Measurements from ENCODE around the gene UTRN. TPM values are rescaled to one million over a fixed set of nuclear protein-coding genes. Genes with fewer than 3 reads are reported as not detected.

Gene UTRN
- polyA plus RNA-seq, 1 donor: 50.8 TPM

- peak overlapping the region; percentile 90 for H3K4me3 ChIP-seq (ENCODE audit: low read length)
- H3K4me1 ChIP-seq (ENCODE audit: control insufficient read depth, insufficient read depth, low read length): peaks cover 3% of the 10 kb centered on the region
- DNase-seq: no peak
- H3K27ac ChIP-seq (ENCODE audit: low read length): peak overlapping the region; percentile 84
- no peaks in the 10 kb centered on the region for H3K36me3 ChIP-seq (ENCODE audit: control insufficient read depth, insufficient read depth, low read length)
- H3K27me3 ChIP-seq (ENCODE audit: control insufficient read depth, insufficient read depth, low read length): no peaks in the 10 kb centered on the region
- no peaks in the 10 kb centered on the region for H3K9me3 ChIP-seq (ENCODE audit: control insufficient read depth, low read depth, low read length)
- WGBS (ENCODE audit: insufficient coverage, low lambda C conversion rate): 8% methylated on average over 5 of the region's 13 CpGs
Measured at GRCh38 chr6:144283646-144284477, 1.3 kb upstream of the UTRN start.

- WGBS (ENCODE audit: insufficient coverage, low lambda C conversion rate): 0% methylated on average over 2 of the region's 7 CpGs
- peaks cover 3% of the 10 kb centered on the region for H3K4me1 ChIP-seq (ENCODE audit: control insufficient read depth, insufficient read depth, low read length)
- no peak for DNase-seq
- H3K27ac ChIP-seq (ENCODE audit: low read length): peak overlapping the region; percentile 84
- no peaks in the 10 kb centered on the region for H3K9me3 ChIP-seq (ENCODE audit: control insufficient read depth, low read depth, low read length)
- H3K27me3 ChIP-seq (ENCODE audit: control insufficient read depth, insufficient read depth, low read length): no peaks in the 10 kb centered on the region
- H3K36me3 ChIP-seq (ENCODE audit: control insufficient read depth, insufficient read depth, low read length): no peaks in the 10 kb centered on the region
- H3K4me3 ChIP-seq (ENCODE audit: low read length): peak overlapping the region; percentile 90
Measured at GRCh38 chr6:144284478-144284782, 705 bp upstream of the UTRN start.

- H3K4me1 ChIP-seq (ENCODE audit: control insufficient read depth, insufficient read depth, low read length): peaks cover 3% of the 10 kb centered on the region
- WGBS (ENCODE audit: insufficient coverage, low lambda C conversion rate): 3% methylated on average over 4 of the region's 15 CpGs
Measured at GRCh38 chr6:144285548-144285797, 338 bp downstream of the UTRN start.

GRCh38 chr6:144285798-144286502, 815 bp downstream of the UTRN start:
- H3K36me3 ChIP-seq (ENCODE audit: control insufficient read depth, insufficient read depth, low read length): no peaks in the 10 kb centered on the region
- no peaks in the 10 kb centered on the region for H3K9me3 ChIP-seq (ENCODE audit: control insufficient read depth, low read depth, low read length)
- H3K27ac ChIP-seq (ENCODE audit: low read length): peak overlapping the region; percentile 84
- peak; percentile 45 to 74 for DNase-seq
- peak overlapping the region; percentile 90 for H3K4me3 ChIP-seq (ENCODE audit: low read length)
- no CpG with 5 or more reads among the region's 51 CpGs for WGBS (ENCODE audit: insufficient coverage, low lambda C conversion rate)
- H3K27me3 ChIP-seq (ENCODE audit: control insufficient read depth, insufficient read depth, low read length): no peaks in the 10 kb centered on the region
- H3K4me1 ChIP-seq (ENCODE audit: control insufficient read depth, insufficient read depth, low read length): peaks cover 3% of the 10 kb centered on the region

More at GRCh38 chr6:144285548-144285797, 338 bp downstream of the UTRN start:
- peak overlapping the region; percentile 90 for H3K4me3 ChIP-seq (ENCODE audit: low read length)
- no peaks in the 10 kb centered on the region for H3K36me3 ChIP-seq (ENCODE audit: control insufficient read depth, insufficient read depth, low read length)
- no peaks in the 10 kb centered on the region for H3K9me3 ChIP-seq (ENCODE audit: control insufficient read depth, low read depth, low read length)
- no peak for DNase-seq
- H3K27ac ChIP-seq (ENCODE audit: low read length): peak overlapping the region; percentile 84
- no peaks in the 10 kb centered on the region for H3K27me3 ChIP-seq (ENCODE audit: control insufficient read depth, insufficient read depth, low read length)

GRCh38 chr6:144286503-144287393, 1.6 kb downstream of the UTRN start:
- DNase-seq: peak; percentile 50 to 70
- peak overlapping the region; percentile 84 for H3K27ac ChIP-seq (ENCODE audit: low read length)
- no peaks in the 10 kb centered on the region for H3K36me3 ChIP-seq (ENCODE audit: control insufficient read depth, insufficient read depth, low read length)
- no peaks in the 10 kb centered on the region for H3K9me3 ChIP-seq (ENCODE audit: control insufficient read depth, low read depth, low read length)
- no peaks in the 10 kb centered on the region for H3K27me3 ChIP-seq (ENCODE audit: control insufficient read depth, insufficient read depth, low read length)
- peaks cover 3% of the 10 kb centered on the region for H3K4me1 ChIP-seq (ENCODE audit: control insufficient read depth, insufficient read depth, low read length)
- whole genome bisulfite sequencing (ENCODE audit: insufficient coverage, low lambda C conversion rate): 0% methylated on average over 2 of the region's 53 CpGs
- peak overlapping the region; percentile 90 for H3K4me3 ChIP-seq (ENCODE audit: low read length)

DNA sequence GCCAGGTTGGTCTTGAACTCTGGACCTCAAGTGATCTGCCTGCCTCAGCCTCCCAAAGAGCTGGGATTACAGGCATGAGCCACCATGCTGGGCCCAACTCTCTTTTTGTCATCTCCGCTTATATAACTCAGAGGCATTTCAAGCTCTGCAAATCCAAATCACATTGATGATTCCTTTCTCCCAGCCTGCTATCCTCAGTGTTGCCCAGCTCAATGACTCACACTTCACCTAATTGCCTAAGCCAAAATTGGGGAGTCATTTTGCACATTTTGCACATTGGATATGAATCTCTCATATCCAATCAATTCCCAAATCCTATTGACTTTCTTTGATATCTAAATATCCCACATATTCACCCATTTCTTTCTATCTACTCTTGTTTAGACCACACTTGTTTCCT, 3.9 kb downstream of the UTRN start:
- WGBS (ENCODE audit: insufficient coverage, low lambda C conversion rate): 100% methylated on average over 1 of the region's 1 CpG
- H3K4me1 ChIP-seq (ENCODE audit: control insufficient read depth, insufficient read depth, low read length): no peaks in the 10 kb centered on the region
- H3K27me3 ChIP-seq (ENCODE audit: control insufficient read depth, insufficient read depth, low read length): no peaks in the 10 kb centered on the region
- H3K36me3 ChIP-seq (ENCODE audit: control insufficient read depth, insufficient read depth, low read length): no peaks in the 10 kb centered on the region
- no peak overlapping the region for H3K4me3 ChIP-seq (ENCODE audit: low read length)
- no peak for DNase-seq
- no peak overlapping the region for H3K27ac ChIP-seq (ENCODE audit: low read length)
- H3K9me3 ChIP-seq (ENCODE audit: control insufficient read depth, low read depth, low read length): no peaks in the 10 kb centered on the region

- no peaks in the 10 kb centered on the region for H3K27me3 ChIP-seq (ENCODE audit: control insufficient read depth, insufficient read depth, low read length)
- peaks cover 5% of the 10 kb centered on the region for H3K4me1 ChIP-seq (ENCODE audit: control insufficient read depth, insufficient read depth, low read length)
- peaks cover 4% of the 10 kb centered on the region for H3K36me3 ChIP-seq (ENCODE audit: control insufficient read depth, insufficient read depth, low read length)
- no peak for DNase-seq
- no peak overlapping the region for H3K4me3 ChIP-seq (ENCODE audit: low read length)
- H3K9me3 ChIP-seq (ENCODE audit: control insufficient read depth, low read depth, low read length): no peaks in the 10 kb centered on the region
- WGBS (ENCODE audit: insufficient coverage, low lambda C conversion rate): 70% methylated on average over 2 of the region's 3 CpGs
- H3K27ac ChIP-seq (ENCODE audit: low read length): no peak overlapping the region
Measured at GRCh38 chr6:144292372-144292771, 7.2 kb downstream of the UTRN start.

DNA sequence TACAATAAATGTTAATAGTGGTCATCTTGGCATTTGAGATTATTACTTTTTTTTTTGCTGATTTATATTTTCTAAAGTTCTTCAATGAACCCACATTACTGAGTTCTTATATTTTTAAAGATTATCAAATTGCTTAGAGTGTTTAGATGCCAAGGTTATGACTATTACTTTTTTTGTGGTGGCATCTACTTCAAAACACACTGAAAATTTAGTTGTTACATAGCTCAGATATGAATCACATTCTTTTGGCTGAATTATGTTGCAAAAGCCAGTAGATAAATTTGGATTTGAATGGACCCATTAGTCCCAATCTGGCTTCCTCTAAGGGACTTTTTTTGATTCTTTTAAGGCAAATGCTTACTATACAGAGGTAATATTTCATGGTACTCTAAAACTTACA, 8.9 kb downstream of the UTRN start:
- Histone ChIP-seq H3K27ac (ENCODE audit: low read length) (no peak overlapping the region), H3K4me1 (ENCODE audit: control insufficient read depth, insufficient read depth, low read length) (peaks cover 10% of the 10 kb centered on the region), H3K36me3 (ENCODE audit: control insufficient read depth, insufficient read depth, low read length) (peaks cover 4% of the 10 kb centered on the region), H3K9me3 (ENCODE audit: control insufficient read depth, low read depth, low read length) (no peaks in the 10 kb centered on the region), H3K27me3 (ENCODE audit: control insufficient read depth, insufficient read depth, low read length) (no peaks in the 10 kb centered on the region), H3K4me3 (ENCODE audit: low read length) (no peak overlapping the region)
- no peak for DNase-seq

DNA sequence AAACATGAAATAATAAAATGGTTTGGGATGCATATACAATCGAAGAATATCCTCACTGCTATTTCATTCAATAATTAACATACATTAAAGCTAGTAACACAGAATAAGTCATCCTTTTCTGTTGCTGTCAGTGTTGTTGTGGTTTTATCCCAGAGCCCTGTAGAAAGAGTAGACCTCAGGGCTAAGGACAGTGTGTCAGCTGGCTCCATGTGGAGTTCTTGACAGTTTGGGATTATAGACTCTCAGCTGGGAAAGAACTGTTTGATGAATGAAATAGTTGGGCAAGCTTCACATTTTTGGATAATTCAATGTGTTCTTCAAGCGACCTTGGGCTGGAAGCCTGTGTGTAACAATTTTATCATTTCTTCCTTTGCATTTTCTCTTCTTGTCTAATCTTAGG, 10.1 kb downstream of the UTRN start:
- no peaks in the 10 kb centered on the region for H3K27me3 ChIP-seq (ENCODE audit: control insufficient read depth, insufficient read depth, low read length)
- WGBS (ENCODE audit: insufficient coverage, low lambda C conversion rate): no CpG with 5 or more reads among the region's 2 CpGs
- no peak for DNase-seq
- no peaks in the 10 kb centered on the region for H3K9me3 ChIP-seq (ENCODE audit: control insufficient read depth, low read depth, low read length)
- H3K36me3 ChIP-seq (ENCODE audit: control insufficient read depth, insufficient read depth, low read length): peaks cover 4% of the 10 kb centered on the region
- no peak overlapping the region for H3K27ac ChIP-seq (ENCODE audit: low read length)
- no peak overlapping the region for H3K4me3 ChIP-seq (ENCODE audit: low read length)
- peaks cover 10% of the 10 kb centered on the region for H3K4me1 ChIP-seq (ENCODE audit: control insufficient read depth, insufficient read depth, low read length)

DNA sequence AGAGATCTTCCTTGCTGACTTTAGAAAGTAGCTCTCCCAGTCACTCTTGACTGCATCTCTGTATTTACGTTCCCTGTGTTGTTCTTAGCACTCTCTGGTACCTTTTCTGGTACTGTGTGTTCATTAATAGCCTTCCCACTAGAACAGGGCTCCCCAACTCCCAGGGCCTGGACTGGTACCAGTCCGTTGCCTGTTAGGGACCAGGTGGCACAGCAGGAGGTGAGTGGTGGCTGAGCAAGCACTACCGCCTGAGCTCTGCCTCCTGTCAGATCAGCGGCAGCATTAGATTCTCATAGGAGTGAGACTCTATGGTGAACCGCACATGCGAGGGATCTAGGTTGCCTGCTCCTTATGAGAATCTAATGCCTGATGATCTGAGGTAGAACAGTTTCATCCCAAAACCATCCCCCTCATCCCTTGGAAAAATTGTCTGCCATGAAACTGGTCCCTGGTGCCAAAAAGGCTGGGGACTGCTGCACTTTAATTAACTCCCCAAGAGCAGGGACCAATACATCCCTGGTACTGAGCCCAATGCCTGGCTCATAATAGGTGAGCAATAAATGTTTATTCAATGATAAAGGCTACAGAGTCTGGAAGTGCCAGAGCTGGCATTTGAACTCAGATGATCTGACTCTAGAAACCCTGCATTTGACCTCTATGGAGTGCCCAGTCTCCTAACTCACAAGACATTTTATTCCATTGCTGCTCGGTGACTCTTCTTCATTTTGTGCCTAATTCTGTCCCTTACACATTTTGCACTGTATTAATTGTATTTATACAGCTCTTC, 11.0 kb downstream of the UTRN start:
- no peak overlapping the region for H3K27ac ChIP-seq (ENCODE audit: low read length)
- DNase-seq: no peak
- H3K36me3 ChIP-seq (ENCODE audit: control insufficient read depth, insufficient read depth, low read length): peaks cover 4% of the 10 kb centered on the region
- no peaks in the 10 kb centered on the region for H3K27me3 ChIP-seq (ENCODE audit: control insufficient read depth, insufficient read depth, low read length)
- 100% methylated on average over 2 of the region's 7 CpGs for WGBS (ENCODE audit: insufficient coverage, low lambda C conversion rate)
- H3K4me1 ChIP-seq (ENCODE audit: control insufficient read depth, insufficient read depth, low read length): peaks cover 10% of the 10 kb centered on the region
- no peak overlapping the region for H3K4me3 ChIP-seq (ENCODE audit: low read length)
- H3K9me3 ChIP-seq (ENCODE audit: control insufficient read depth, low read depth, low read length): no peaks in the 10 kb centered on the region

All from large intestine (tissue), 3 donors.